CD8-positive, alpha-beta memory T cell (primary cell): Measurements from ENCODE around the gene UBE2L5. TPM values are rescaled to one million over a fixed set of nuclear protein-coding genes. Genes with fewer than 3 reads are reported as not detected.

Experiments
- CTCF ChIA-PET: fragments of 350-600 bp; sonication (Branson Sonifier 250); formaldehyde crosslinking; loops from one replicate; lab custom pipeline; 2021; ENCODE audit warnings: antibody characterized with exemption; lab: Charles Lee
- POLR2A ChIA-PET: fragments of 350-600 bp; sonication (Branson Sonifier 250); formaldehyde crosslinking; loops from one replicate; lab custom pipeline; 2021; ENCODE audit warnings: antibody characterized with exemption; lab: Charles Lee
- DNase-seq, 5 donors: peaks; one replicate each; pipeline versions ENCODE4 v3.0.0 to v3.0.0-alpha.2; 2020 to 2022; ENCODE audit warnings: mixed read lengths in 1 of 5
- H3K27ac ChIP-seq: one replicate; pipeline ENCODE4 v1.7.0; 2013; ENCODE audit warnings: low read depth, mild to moderate bottlenecking, low read length, moderate library complexity
- H3K27me3 ChIP-seq: 2 replicates; pipeline ENCODE4 v1.7.0; 2013; ENCODE audit warnings: low read length, mild to moderate bottlenecking; ENCODE audit not compliant: insufficient read depth, poor library complexity, severe bottlenecking
- H3K36me3 ChIP-seq: 2 replicates; pipeline ENCODE4 v1.7.0; 2013; ENCODE audit warnings: mild to moderate bottlenecking, low read length, moderate library complexity; ENCODE audit not compliant: insufficient read depth
- H3K4me1 ChIP-seq: 2 replicates; pipeline ENCODE4 v1.7.0; 2013; ENCODE audit warnings: mild to moderate bottlenecking, low read length, moderate library complexity; ENCODE audit not compliant: insufficient read depth
- H3K4me3 ChIP-seq: 2 replicates; pipeline ENCODE4 v1.7.0; 2013; ENCODE audit warnings: mild to moderate bottlenecking, low read length
- H3K9me3 ChIP-seq: 2 replicates; pipeline ENCODE4 v1.7.0; 2013; ENCODE audit warnings: mild to moderate bottlenecking, low read length
- H3K27ac Mint-ChIP-seq, 8 donors: one replicate each; pipeline ENCODE4 v1.8.0; 2020 to 2021; ENCODE audit warnings: mixed read lengths in 8 of 8, mild to moderate bottlenecking in 6 of 8, inconsistent platforms in 3 of 8, moderate library complexity in 3 of 8
- H3K27me3 Mint-ChIP-seq, 2 donors: one replicate each; pipeline ENCODE4 v1.8.0; 2020 to 2021; ENCODE audit warnings: mixed read lengths in 2 of 2, mild to moderate bottlenecking in 1 of 2, moderate library complexity in 1 of 2
- H3K36me3 Mint-ChIP-seq, 3 donors: one replicate each; pipeline ENCODE4 v1.8.0; 2020 to 2021; ENCODE audit warnings: mixed read lengths in 3 of 3, inconsistent platforms in 1 of 3, mild to moderate bottlenecking in 1 of 3
- H3K4me1 Mint-ChIP-seq, 3 donors: one replicate each; pipeline ENCODE4 v1.8.0; 2020 to 2021; ENCODE audit warnings: mixed read lengths in 3 of 3, inconsistent platforms in 1 of 3, mild to moderate bottlenecking in 1 of 3
- H3K4me3 Mint-ChIP-seq, 7 donors: one replicate each; pipeline ENCODE4 v1.8.0; 2020 to 2021; ENCODE audit warnings: mixed read lengths in 7 of 7, mild to moderate bottlenecking in 6 of 7, moderate library complexity in 4 of 7, inconsistent platforms in 2 of 7
- H3K9me3 Mint-ChIP-seq, 5 donors: one replicate each; pipeline ENCODE4 v1.8.0; 2020 to 2022; ENCODE audit warnings: mixed read lengths in 5 of 5, mild to moderate bottlenecking in 3 of 5, moderate library complexity in 2 of 5, inconsistent platforms in 1 of 5
- polyA plus RNA-seq: library from polyadenylated mRNA; unstranded; fragments of 300-500 nt; fragmentation: Illumina TruSeq; gene quantifications from one replicate; pipeline ENCODE4 v1.2.3, GENCODE V29; 2021
- total RNA-seq, 2 experiments: library from RNA; stranded (reverse); gene quantifications; one replicate each; pipeline ENCODE4 v1.2.3, GENCODE V29; 2021

UBE2L5 gene
- total and polyA plus RNA-seq, 3 experiments from 2014 or later: not detected

DNA sequence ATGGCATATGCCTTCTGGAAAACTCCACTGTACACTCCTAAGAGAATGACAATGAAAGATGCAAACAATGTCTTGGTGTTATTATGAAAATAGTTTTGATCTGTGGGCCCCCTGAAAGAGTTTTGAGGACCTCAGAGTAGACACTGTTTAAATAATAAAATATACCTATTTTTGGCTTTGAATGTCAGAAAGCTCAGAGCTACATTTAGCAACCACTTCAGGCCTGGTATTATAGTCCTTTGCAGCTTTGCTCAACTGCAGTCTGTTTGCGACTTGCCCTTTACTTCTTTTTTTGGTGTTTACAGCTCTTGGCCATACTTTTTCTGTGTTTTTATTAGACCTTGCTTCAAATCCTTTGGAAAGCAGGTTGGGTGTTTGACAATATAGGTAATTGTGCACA is 5.8 kb upstream of the UBE2L5 start:
- POLR2A ChIA-PET: interaction anchor here (1.2 kb wide), 1 partner anchor 44 kb away, joined by 3 read pairs; no protein-coding TSS in a partner anchor
- no peaks in the 10 kb centered on the region for H3K27me3 ChIP-seq
- no peak for DNase-seq
- Mint-ChIP-seq H3K4me3 (peak overlapping the region in 1 of 7 donors; percentile 25), H3K4me1 (peaks cover 22 to 47% (median 23%) of the 10 kb centered on the region in 3 donors), H3K27ac (peak overlapping the region in 1 of 8 donors; percentile 43), H3K36me3 (no peaks in the 10 kb centered on the region), H3K27me3 (peaks cover 0 to 2% of the 10 kb centered on the region in 2 donors), H3K9me3 (no peaks in the 10 kb centered on the region)
- H3K4me1 ChIP-seq: peaks cover 6% of the 10 kb centered on the region
- no peaks in the 10 kb centered on the region for H3K9me3 ChIP-seq
- H3K36me3 ChIP-seq: no peaks in the 10 kb centered on the region
- H3K27ac ChIP-seq: no peak overlapping the region
- CTCF ChIA-PET: interaction anchor here (1.0 to 1.4 kb wide), 2 partner anchors 43 to 284 kb away, joined by 3 to 6 read pairs; no protein-coding TSS in a partner anchor
- no peak overlapping the region for H3K4me3 ChIP-seq

DNA sequence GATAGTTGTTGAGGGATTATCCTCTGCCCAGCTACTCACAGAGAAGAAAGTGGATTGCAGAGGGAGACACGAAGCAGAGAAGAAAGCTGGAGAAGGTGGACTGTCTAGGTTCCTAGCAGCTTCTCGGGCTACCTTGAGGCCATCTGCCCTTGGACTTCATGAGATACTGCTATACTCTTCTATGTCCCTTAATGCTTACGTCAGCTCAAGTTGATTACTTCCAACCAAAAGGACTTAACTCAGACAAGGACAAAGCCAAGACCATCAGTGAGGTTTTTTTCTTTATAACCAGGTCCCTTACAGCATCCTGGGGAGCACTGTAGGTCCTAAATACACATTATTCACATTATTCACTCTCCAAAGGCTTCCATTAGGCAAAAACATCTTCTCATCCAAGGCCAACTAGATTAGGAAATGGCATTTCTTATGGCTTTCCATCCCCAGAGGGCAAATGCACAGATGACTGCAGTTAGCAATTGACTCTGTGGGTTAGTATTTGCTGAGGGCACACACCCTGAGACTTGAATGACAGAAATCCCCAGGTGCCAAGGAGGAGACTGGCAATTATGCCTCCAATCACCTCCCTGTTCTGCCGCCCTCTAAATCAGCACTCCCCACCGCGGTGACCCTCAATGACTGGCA is 4.1 kb upstream of the UBE2L5 start:
- Histone ChIP-seq H3K4me3 (no peak overlapping the region), H3K27ac (no peak overlapping the region), H3K36me3 (no peaks in the 10 kb centered on the region), H3K27me3 (no peaks in the 10 kb centered on the region), H3K9me3 (no peaks in the 10 kb centered on the region), H3K4me1 (peaks cover 6% of the 10 kb centered on the region)
- no peak for DNase-seq
- Mint-ChIP-seq H3K4me1 (peaks cover 22 to 45% (median 27%) of the 10 kb centered on the region in 3 donors), H3K27me3 (peaks cover 0 to 2% of the 10 kb centered on the region in 2 donors), H3K9me3 (no peaks in the 10 kb centered on the region), H3K4me3 (peak overlapping the region in 1 of 7 donors; percentile 43), H3K36me3 (no peaks in the 10 kb centered on the region), H3K27ac (peak overlapping the region in 1 of 8 donors; percentile 14)
- ChIA-PET POLR2A (no interaction called here), CTCF (interaction anchor here (0.7 to 1.3 kb wide), 2 partner anchors 9 to 10 kb away, joined by 3 read pairs; no protein-coding TSS in a partner anchor)

DNA sequence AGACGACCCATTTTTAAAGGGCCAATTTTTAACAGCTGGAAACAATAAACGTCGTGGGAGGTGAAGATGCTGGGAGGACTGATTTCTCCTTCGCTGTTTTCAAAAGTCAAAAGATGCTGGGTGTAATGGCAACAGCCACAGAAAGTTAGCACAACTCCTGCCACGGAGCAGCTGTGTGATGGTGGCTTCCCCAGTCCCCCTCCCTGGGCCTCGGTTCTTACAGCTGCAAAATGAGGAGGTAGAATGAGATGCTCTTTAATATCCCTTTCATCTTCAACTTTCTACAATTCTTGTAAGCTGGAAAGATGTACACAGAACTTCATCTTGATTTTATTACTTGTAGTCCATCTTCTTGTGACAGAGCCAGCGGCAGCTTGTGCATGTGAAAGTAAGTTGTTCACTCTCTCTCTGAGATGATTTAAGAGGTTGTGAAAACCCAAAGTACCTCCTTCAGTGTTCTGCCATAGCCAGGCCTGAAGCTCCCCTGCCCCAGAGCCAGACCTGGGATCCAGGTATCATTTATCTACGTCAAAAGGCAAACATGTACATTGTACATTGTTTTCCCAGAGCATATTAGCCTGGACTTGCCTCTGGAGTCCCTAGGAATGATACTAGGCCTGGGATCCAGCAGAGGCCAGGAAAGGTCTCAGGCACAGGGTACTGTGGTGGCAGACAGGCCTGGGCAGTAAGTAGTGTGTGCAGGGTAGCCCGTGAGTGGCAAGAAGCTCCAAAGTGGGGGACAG is 3.4 kb upstream of the UBE2L5 start:
- Mint-ChIP-seq H3K27ac (peak overlapping the region in 2 of 8 donors; percentile 10 to 74), H3K4me3 (peak overlapping the region in 1 of 7 donors; percentile 43), H3K36me3 (no peaks in the 10 kb centered on the region), H3K9me3 (no peaks in the 10 kb centered on the region), H3K4me1 (peaks cover 22 to 45% (median 31%) of the 10 kb centered on the region in 3 donors), H3K27me3 (peaks cover 0 to 2% of the 10 kb centered on the region in 2 donors)
- DNase-seq: no peak
- no peak overlapping the region for H3K27ac ChIP-seq
- H3K9me3 ChIP-seq: no peaks in the 10 kb centered on the region
- H3K4me1 ChIP-seq: peaks cover 6% of the 10 kb centered on the region
- POLR2A ChIA-PET: interaction anchor here (0.6 kb wide), 1 partner anchor 149 kb away, joined by 5 read pairs; no protein-coding TSS in a partner anchor
- no peaks in the 10 kb centered on the region for H3K36me3 ChIP-seq
- no peaks in the 10 kb centered on the region for H3K27me3 ChIP-seq
- H3K4me3 ChIP-seq: no peak overlapping the region
- CTCF ChIA-PET: interaction anchor here (0.7 to 2.6 kb wide), 4 partner anchors 10 to 287 kb away, joined by 3 to 6 read pairs (median 4); no protein-coding TSS in a partner anchor

DNA sequence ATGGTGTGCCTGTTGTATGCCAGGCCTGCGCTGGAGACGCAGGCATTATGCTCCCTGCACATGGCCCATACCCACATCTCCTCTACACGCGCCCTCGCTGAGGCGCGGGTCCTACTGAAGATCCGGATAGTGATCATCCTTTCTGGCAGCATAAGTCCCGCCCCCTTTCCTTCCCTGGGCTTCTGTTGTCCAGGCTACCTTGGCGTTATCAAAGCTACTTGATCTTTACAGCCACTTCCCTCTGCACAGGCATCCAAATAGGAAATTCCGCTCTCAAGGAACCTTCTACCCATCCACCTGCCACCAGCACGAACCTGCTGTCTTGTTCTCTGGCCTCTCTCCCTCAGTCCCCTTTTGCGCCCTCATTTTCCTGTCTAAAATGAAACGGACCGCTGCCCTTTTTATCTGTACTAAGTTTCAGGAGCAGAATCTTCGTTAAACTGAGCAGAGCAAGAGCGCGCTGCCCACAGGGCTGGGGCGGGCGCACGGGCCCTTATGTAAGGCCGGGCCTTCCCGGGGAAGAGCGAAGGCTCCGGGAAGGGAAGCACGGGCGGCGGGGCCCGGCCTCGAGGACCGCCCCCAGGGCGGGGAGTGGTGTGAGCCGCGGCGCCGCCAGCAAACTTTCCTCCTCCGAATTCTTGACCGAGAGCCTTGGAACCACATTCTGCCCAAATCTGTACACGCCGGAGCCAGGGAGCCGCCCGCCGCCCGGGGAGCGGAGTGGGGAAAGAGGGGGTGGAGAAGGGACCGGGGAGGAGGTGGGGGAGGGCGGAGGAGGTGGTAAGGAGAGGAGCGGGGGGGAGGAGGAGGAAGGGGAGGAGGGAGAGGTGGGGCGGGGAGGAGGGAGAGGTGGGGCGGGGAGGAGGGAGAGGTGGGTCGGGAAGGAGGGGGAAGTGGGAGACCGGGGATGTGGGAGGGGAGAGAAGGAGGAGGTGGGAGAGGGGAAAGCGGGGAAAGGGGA is 920 bp upstream of the UBE2L5 start:
- peak overlapping the region; percentile 37 for H3K4me3 ChIP-seq
- peak overlapping the region; percentile 76 to 98 (median 83) for H3K4me3 Mint-ChIP-seq
- no peaks in the 10 kb centered on the region for H3K36me3 ChIP-seq
- H3K27ac Mint-ChIP-seq: peak overlapping the region; percentile 25 to 78 (median 56)
- no peaks in the 10 kb centered on the region for H3K9me3 Mint-ChIP-seq
- peaks cover 6% of the 10 kb centered on the region for H3K4me1 ChIP-seq
- no peaks in the 10 kb centered on the region for H3K9me3 ChIP-seq
- no peaks in the 10 kb centered on the region for H3K36me3 Mint-ChIP-seq
- CTCF ChIA-PET: interaction anchor here (0.9 to 2.6 kb wide), 5 partner anchors 9 to 289 kb away, joined by 3 to 6 read pairs (median 4); no protein-coding TSS in a partner anchor
- DNase-seq: peak in 3 of 5 donors; percentile 13 to 57 (median 22)
- POLR2A ChIA-PET: interaction anchor here (0.5 to 1.4 kb wide), 8 partner anchors 9 to 101 kb away, joined by 3 to 15 read pairs (median 4); no protein-coding TSS in a partner anchor
- H3K27me3 Mint-ChIP-seq: peaks cover 0 to 2% of the 10 kb centered on the region in 2 donors
- H3K27ac ChIP-seq: no peak overlapping the region
- no peaks in the 10 kb centered on the region for H3K27me3 ChIP-seq
- H3K4me1 Mint-ChIP-seq: peaks cover 13 to 27% (median 20%) of the 10 kb centered on the region in 3 donors

DNA sequence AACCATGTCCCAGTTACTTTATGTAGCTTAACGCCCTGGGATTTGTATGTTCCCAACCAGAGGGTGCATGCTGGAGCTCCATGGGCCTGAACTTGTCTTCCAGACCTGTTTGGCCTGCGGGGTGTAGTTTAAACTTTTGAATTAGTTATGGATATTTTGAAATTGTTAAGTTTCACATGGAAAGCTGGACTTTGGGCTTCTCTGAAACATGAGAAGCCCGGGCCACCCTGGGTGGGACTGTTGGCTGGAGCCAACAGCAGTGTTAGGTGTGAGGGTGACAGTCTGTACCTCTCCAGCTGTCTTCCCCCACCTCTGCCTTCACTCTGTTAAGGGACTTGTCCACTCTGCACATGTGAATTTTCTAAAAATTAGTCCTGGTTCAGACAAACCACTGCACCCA is 1.6 kb downstream of the UBE2L5 start:
- Mint-ChIP-seq H3K4me3 (peak overlapping the region in 3 of 7 donors; percentile 16 to 30 (median 18)), H3K4me1 (peaks cover 11 to 20% (median 20%) of the 10 kb centered on the region in 3 donors), H3K9me3 (no peaks in the 10 kb centered on the region), H3K36me3 (no peaks in the 10 kb centered on the region), H3K27ac (no peak overlapping the region), H3K27me3 (no peaks in the 10 kb centered on the region)
- ChIA-PET POLR2A (no interaction called here), CTCF (interaction anchor here (1.9 kb wide), 1 partner anchor 50 kb away, joined by 8 read pairs; no protein-coding TSS in a partner anchor)
- no peak overlapping the region for H3K4me3 ChIP-seq
- H3K27me3 ChIP-seq: no peaks in the 10 kb centered on the region
- H3K4me1 ChIP-seq: peaks cover 6% of the 10 kb centered on the region
- no peak overlapping the region for H3K27ac ChIP-seq
- no peaks in the 10 kb centered on the region for H3K9me3 ChIP-seq
- DNase-seq: no peak
- no peaks in the 10 kb centered on the region for H3K36me3 ChIP-seq

DNA sequence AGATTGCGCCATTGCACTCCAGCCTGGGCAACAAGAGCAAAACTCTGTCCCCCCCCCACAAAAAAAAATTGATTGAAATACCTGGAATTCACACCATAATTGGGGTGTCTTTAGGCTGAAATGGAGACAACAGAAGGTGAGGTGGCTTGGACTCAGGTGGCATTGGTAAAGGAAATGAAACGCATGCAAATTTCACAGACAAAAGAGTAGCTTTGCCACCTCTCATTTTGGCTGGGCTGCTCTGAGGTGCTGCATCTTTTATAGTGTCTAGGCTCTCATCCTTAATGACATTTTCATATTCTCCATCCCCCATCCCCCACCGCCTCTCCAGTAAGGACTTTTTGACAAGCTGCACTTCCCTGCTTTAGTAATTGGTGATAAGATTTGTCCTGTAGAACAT is 6.9 kb downstream of the UBE2L5 start:
- no peaks in the 10 kb centered on the region for H3K9me3 Mint-ChIP-seq
- POLR2A ChIA-PET: interaction anchor here (0.6 kb wide), 1 partner anchor 369 kb away, joined by 5 read pairs; no protein-coding TSS in a partner anchor
- H3K9me3 ChIP-seq: no peaks in the 10 kb centered on the region
- H3K4me1 Mint-ChIP-seq: peaks cover 1 to 20% (median 6%) of the 10 kb centered on the region in 3 donors
- CTCF ChIA-PET: interaction anchor here (0.7 to 0.9 kb wide), 2 partner anchors 23 to 24 kb away, joined by 3 read pairs; no protein-coding TSS in a partner anchor
- H3K27me3 Mint-ChIP-seq: no peaks in the 10 kb centered on the region
- H3K27ac ChIP-seq: no peak overlapping the region
- no peak overlapping the region for H3K4me3 Mint-ChIP-seq
- H3K36me3 ChIP-seq: no peaks in the 10 kb centered on the region
- H3K4me1 ChIP-seq: no peaks in the 10 kb centered on the region
- H3K4me3 ChIP-seq: no peak overlapping the region
- H3K27me3 ChIP-seq: no peaks in the 10 kb centered on the region
- no peak for DNase-seq
- no peak overlapping the region for H3K27ac Mint-ChIP-seq
- no peaks in the 10 kb centered on the region for H3K36me3 Mint-ChIP-seq
